NCI-H460 (cell line): ENCODE results near the gene PHYH. TPM values are rescaled to one million over a fixed set of nuclear protein-coding genes. Genes with fewer than 3 reads are reported as not detected.
"Not testable (repeated sequence)": the region's sequence is repeated elsewhere in the genome, so short reads cannot be mapped to it uniquely, and the experiment has no call there.

ENCODE experiments used
- DNase-seq: peaks from one replicate; pipeline ENCODE4 v3.0.0-alpha.2; 2016; ENCODE audit warnings: low read depth; ENCODE audit errors: extremely low read depth
- total RNA-seq: library from RNA; depleted of rRNA; stranded (reverse); fragments of >200 nt; shearing (Covaris generic); gene quantifications from 2 replicates; pipeline ENCODE4 v1.2.3, GENCODE V29; 2014

Gene PHYH
- total RNA-seq, 1 experiment from 2014 or later = 18.5 TPM

- no peak for DNase-seq
These were observed 22.8 kb upstream of the PHYH start for GRCh38 chr10:13322615-13323148.

GRCh38 chr10:13321576-13321975 lies 21.7 kb upstream of the PHYH start:
- no peak for DNase-seq

- DNase-seq = no peak
These were observed 19.3 kb upstream of the PHYH start for GRCh38 chr10:13319166-13319565.

- no peak for DNase-seq
These were observed 17.6 kb upstream of the PHYH start for GRCh38 chr10:13317474-13317873.

- no peak for DNase-seq
These were observed 16.9 kb upstream of the PHYH start for GRCh38 chr10:13316635-13317311.

GRCh38 chr10:13315361-13315760 lies 15.5 kb upstream of the PHYH start:
- DNase-seq = no peak

GRCh38 chr10:13311177-13311575 lies 11.3 kb upstream of the PHYH start:
- DNase-seq = no peak

GRCh38 chr10:13310518-13311176 lies 10.8 kb upstream of the PHYH start:
- no peak for DNase-seq

GRCh38 chr10:13309792-13310191 lies 9.9 kb upstream of the PHYH start:
- no peak for DNase-seq

- DNase-seq = no peak
These were observed 8.2 kb upstream of the PHYH start for GRCh38 chr10:13308096-13308495.

GRCh38 chr10:13306103-13306502 lies 6.2 kb upstream of the PHYH start:
- DNase-seq = no peak

GRCh38 chr10:13302821-13303555 lies 3.1 kb upstream of the PHYH start:
- DNase-seq = no peak

- DNase-seq = no peak
These were observed 972 bp downstream of the PHYH start for GRCh38 chr10:13298748-13299436.

GRCh38 chr10:13296476-13296875 lies 3.4 kb downstream of the PHYH start:
- DNase-seq = no peak

GRCh38 chr10:13294784-13295183 lies 5.1 kb downstream of the PHYH start:
- no peak for DNase-seq

GRCh38 chr10:13291821-13292773 lies 7.8 kb downstream of the PHYH start:
- no peak for DNase-seq

GRCh38 chr10:13291061-13291460 lies 8.8 kb downstream of the PHYH start:
- DNase-seq = no peak

- DNase-seq = no peak
These were observed 15.8 kb downstream of the PHYH start for GRCh38 chr10:13284050-13284449.

GRCh38 chr10:13282348-13282747 lies 17.5 kb downstream of the PHYH start:
- not testable (repeated sequence) for DNase-seq
